Fibroblast of the aortic adventitia (primary cell): ENCODE measurements around the gene EPB41L2. TPM values are rescaled to one million over a fixed set of nuclear protein-coding genes. Genes with fewer than 3 reads are reported as not detected.

Experiments
- DNase-seq: peaks from one replicate; pipeline ENCODE4 v3.0.0-alpha.2; 2010; ENCODE audit warnings: low read depth
- H3K4me3 ChIP-seq: 2 replicates; pipeline ENCODE4 v1.5.1; 2011; ENCODE audit warnings: low read depth, mild to moderate bottlenecking, control low read depth, low read length, moderate library complexity
- total RNA-seq: library from RNA; depleted of rRNA; stranded (reverse); fragments of >200 nt; gene quantifications from 2 replicates; pipeline ENCODE4 v1.2.3, GENCODE V29; 2012; ENCODE audit warnings: low replicate concordance
- TF ChIP-seq, protein P1 (sequence below): IDR thresholded peaks from 2 replicates; pipeline ENCODE4 v1.5.1; 2011; ENCODE audit warnings: mild to moderate bottlenecking, low read length, control low read depth, inconsistent platforms; ENCODE audit not compliant: insufficient read depth

The EPB41L2 gene
- total RNA-seq, 1 donor, result 117 TPM

DNA sequence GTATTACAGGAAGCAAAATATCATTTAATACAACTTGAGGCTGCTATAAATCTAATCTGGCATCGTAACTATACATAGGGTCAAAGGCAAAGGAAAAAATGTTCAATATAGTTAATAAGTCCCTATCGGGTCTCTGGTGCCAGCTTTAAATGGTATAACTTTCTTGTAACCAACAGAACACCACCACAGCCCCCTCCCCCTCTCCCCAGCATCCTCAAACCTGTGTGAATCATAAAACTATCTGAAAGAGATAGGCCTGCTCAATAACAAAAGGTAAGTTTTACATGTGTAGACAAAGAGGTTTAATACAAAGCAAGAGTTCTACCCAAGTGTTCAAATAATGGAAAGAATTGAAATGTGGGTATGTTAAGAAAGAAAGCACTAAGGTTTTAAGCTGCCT, 223.7 kb downstream of the EPB41L2 start:
- no peak for DNase-seq
- TF ChIP-seq, protein P1, sequence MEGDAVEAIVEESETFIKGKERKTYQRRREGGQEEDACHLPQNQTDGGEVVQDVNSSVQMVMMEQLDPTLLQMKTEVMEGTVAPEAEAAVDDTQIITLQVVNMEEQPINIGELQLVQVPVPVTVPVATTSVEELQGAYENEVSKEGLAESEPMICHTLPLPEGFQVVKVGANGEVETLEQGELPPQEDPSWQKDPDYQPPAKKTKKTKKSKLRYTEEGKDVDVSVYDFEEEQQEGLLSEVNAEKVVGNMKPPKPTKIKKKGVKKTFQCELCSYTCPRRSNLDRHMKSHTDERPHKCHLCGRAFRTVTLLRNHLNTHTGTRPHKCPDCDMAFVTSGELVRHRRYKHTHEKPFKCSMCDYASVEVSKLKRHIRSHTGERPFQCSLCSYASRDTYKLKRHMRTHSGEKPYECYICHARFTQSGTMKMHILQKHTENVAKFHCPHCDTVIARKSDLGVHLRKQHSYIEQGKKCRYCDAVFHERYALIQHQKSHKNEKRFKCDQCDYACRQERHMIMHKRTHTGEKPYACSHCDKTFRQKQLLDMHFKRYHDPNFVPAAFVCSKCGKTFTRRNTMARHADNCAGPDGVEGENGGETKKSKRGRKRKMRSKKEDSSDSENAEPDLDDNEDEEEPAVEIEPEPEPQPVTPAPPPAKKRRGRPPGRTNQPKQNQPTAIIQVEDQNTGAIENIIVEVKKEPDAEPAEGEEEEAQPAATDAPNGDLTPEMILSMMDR, result no peak
- H3K4me3 ChIP-seq, result no peak overlapping the region

DNA sequence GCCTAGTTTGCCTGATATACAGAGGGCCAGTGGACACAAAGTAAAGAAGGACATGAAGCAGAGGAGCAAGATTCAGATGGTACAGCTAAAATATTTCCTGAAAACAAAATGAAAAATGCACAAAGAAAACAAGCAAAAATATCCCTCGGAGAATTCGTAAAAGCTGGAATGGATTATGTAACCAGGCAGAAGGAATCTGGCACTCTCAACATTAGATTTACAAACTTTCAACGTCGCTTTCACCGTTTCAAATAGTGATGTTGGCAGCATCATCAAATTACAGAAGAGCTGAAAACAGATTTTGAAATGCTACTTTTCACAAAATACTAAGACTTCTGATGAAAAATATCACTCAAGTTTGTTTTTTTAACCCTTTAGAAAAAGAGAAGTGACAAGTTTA, 224.1 kb downstream of the EPB41L2 start:
- DNase-seq, result no peak
- H3K4me3 ChIP-seq, result no peak overlapping the region
- TF ChIP-seq, protein P1, result no peak

DNA sequence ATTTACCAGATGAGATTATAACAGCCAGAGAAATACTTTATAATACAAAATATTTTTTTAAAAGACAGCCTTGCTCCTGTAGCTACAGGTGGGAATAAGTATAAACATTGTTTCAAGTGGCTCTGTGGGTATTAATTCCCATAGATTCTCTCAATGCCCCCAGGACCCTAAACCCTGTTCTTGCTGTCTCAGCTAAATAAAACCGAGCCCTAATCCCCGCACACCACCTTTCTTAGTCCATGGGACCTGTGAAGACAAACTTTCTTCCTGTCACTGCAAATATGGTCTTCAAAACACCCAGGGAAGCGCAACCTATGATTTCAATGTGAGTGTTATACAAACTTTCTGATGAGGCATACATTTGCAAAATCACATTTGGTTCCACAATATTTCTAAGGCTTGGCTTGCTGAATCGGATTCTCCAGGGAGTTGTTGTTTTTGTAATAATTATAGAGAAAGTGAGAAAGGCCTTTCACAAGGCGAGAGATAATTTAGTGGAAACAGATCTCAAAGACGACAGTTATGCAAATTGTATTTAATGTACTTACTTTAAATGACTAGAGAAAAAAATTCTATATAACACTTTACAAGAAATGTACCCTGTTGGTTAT, 224.7 kb downstream of the EPB41L2 start:
- TF ChIP-seq, protein P1, result no peak
- H3K4me3 ChIP-seq, result no peak overlapping the region
- DNase-seq, result no peak

DNA sequence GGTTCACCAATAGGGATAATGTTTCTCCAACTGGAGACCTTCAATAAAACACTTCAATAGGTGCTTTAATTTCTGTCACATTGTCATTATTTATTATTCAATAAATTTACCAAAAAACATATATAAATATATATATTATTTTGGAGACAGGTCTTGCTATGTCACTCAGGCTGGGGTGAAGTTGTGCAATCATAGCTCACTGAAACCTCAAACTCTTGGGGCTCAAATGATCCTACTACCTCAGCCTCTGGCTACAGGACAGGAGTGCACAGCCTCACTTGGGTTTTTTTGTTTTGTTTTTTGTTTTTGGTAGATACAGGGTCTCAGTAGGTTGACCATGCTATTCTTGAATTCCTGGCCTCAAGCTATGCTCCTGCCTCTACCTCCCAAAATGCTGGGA, 226.0 kb downstream of the EPB41L2 start:
- DNase-seq, result no peak
- TF ChIP-seq, protein P1, result no peak
- H3K4me3 ChIP-seq, result no peak overlapping the region

DNA sequence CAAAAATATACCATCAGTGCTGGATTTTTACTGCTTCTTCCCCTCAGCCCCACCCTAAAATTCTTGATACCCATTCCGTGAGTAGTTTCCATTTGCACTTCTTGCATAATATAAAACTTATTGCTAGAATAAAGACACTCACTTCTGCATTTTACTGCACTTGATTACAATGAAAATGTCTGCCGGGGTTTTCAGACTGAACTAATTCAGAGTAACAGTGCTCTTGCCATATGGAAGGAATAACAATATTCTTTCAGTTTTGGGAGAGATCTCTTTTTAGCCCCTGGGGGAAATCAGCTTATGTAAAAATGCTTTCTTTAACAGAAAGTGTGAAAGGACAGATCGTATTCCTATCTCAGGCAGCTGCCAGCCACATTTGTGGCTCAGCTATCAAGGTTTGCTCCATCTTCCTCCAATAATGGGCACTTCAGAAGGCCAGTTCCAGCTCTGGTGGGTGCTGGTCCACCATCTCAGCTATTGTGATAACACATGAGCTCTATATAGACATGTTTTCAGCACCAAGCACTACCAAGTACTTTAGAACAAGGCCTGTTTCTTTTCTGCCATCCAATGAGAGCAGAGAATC, 226.9 kb downstream of the EPB41L2 start:
- DNase-seq, result no peak
- H3K4me3 ChIP-seq, result no peak overlapping the region
- TF ChIP-seq, protein P1, result no peak

DNA sequence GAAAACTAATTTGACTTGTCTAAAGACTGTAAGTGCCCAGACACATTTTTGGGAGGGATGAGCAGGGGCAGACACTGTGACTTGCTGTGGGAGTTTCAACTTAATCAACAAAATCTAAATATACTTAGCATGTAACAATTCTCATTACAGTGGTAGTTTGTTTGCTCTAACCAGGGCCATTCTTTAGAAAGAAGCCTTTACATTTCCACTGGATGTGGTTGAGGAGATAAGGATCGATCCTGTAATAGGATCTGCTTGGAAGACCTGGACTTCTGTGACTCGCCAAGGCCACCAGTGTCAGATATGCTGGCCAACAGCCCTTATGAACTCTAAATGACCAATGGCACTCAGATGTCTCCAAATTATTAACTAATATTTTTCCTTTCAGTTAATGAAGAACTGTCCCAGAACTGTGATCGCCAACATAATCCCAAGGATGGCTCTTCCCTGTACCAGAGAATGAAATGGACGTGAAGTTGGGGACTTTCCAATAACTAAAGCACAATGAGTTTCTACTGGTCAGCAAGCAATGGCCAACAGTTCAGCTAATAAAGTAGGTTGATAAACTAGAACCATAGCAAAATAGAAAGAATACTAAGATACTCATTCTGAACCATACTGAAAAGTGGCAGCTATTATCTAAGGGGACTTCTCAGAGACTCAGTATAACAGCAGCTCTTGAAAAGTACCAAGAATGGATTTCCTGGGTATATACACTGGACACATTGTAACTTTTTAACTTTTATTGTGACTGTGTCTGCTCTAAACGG, 228.4 kb downstream of the EPB41L2 start:
- DNase-seq, result no peak
- TF ChIP-seq, protein P1, result no peak
- no peak overlapping the region for H3K4me3 ChIP-seq
